A549 (cell line): Measurements from ENCODE around the gene ABCB8. TPM values are rescaled to one million over a fixed set of nuclear protein-coding genes. Genes with fewer than 3 reads are reported as not detected.
A peak's percentile ranks its signal among the peaks of the same experiment; 100 is the strongest.

Source experiments
- ATAC-seq, 2 experiments: fragments of 200-7000 bp in 1 of 2; fragments of >200 bp in 1 of 2; cut with Nextera tagmentation in 1 of 2; cut with Tn5 transposase in 1 of 2; 3 replicates each; pipeline versions ENCODE4 v1.8.0 to v1.9.1; 2018 to 2020; ENCODE audit warnings: mild to moderate bottlenecking in 1 of 2, moderate library complexity in 1 of 2
- CTCF ChIA-PET: fragments of 300-600 bp; sonication (Branson Sonifier 250); formaldehyde crosslinking; extraction: SDS; loops from one replicate; lab custom pipeline; 2021; ENCODE audit warnings: antibody characterized with exemption, inconsistent platforms; lab: Yijun Ruan, JAX
- POLR2A ChIA-PET: fragments of 350-600 bp; formaldehyde crosslinking; extraction: SDS; loops from one replicate; lab custom pipeline; 2021; ENCODE audit warnings: antibody characterized with exemption, inconsistent platforms; lab: Yijun Ruan, JAX
- DNase-seq, 2 experiments: peaks; one replicate each; pipeline versions ENCODE4 v3.0.0 to v3.0.0-alpha.2; 2011 to 2016; ENCODE audit warnings: low read depth in 1 of 2, low spot score in 1 of 2
- FAIRE-seq: peaks from 2 replicates; lab custom pipeline; 2011; peaks lifted over from hg19 to GRCh38; lab: Jason Lieb, UNC
- H3K27ac ChIP-seq, 2 experiments: fragments of >200 bp; sonication (Bioruptor Twin); formaldehyde crosslinking; 3 replicates each; pipeline ENCODE4 v1.5.1; 2016 to 2017
- H3K4me1 ChIP-seq: fragments of >200 bp; sonication (Bioruptor Twin); formaldehyde crosslinking; 3 replicates; pipeline ENCODE4 v1.6.1; 2016
- H3K4me2 ChIP-seq: fragments of >200 bp; sonication (Bioruptor Twin); formaldehyde crosslinking; 3 replicates; pipeline ENCODE4 v1.6.1; 2016
- H3K4me3 ChIP-seq: fragments of >200 bp; sonication (Bioruptor Twin); formaldehyde crosslinking; 3 replicates; pipeline ENCODE4 v1.5.1; 2016
- H3K9me3 ChIP-seq: fragments of >200 bp; sonication (Bioruptor Twin); formaldehyde crosslinking; 3 replicates; pipeline ENCODE4 v1.6.1; 2016
- ATOH8 ChIP-seq: fragments of 250-450 bp; sonication (Bioruptor Pico); IDR thresholded peaks from 2 replicates; pipeline ENCODE4 v1.5.0; 2020; ENCODE audit warnings: low read depth, mild to moderate bottlenecking, moderate library complexity
- BHLHE40 ChIP-seq: IDR thresholded peaks from 2 replicates; pipeline ENCODE4 v1.6.1; 2012; ENCODE audit warnings: low read depth, low read length, inconsistent platforms
- CBX2 ChIP-seq: fragments of 200-600 bp; sonication (generic); IDR thresholded peaks from 2 replicates; pipeline ENCODE4 v1.6.1; 2016; ENCODE audit warnings: low read depth, mild to moderate bottlenecking, borderline replicate concordance
- CHD4 ChIP-seq: fragments of 200-600 bp; sonication (generic); IDR thresholded peaks from 2 replicates; pipeline ENCODE4 v1.6.1; 2016; ENCODE audit warnings: antibody characterized with exemption, mild to moderate bottlenecking, borderline replicate concordance
- CTCF ChIP-seq: fragments of >200 bp; sonication (Bioruptor Twin); formaldehyde crosslinking; IDR thresholded peaks from 3 replicates; pipeline ENCODE4 v1.5.1; 2016
- FOSB ChIP-seq: fragments of 250-450 bp; sonication (Bioruptor Pico); IDR thresholded peaks from 2 replicates; pipeline ENCODE4 v1.5.0; 2020; ENCODE audit warnings: mild to moderate bottlenecking, moderate library complexity
- FOSL2 ChIP-seq, 2 experiments: fragments of 450-650 bp in 1 of 2; fragments of >200 bp in 1 of 2; sonication (Bioruptor Twin) in 1 of 2; formaldehyde crosslinking; IDR thresholded peaks; 2 replicates each; pipeline versions ENCODE4 v1.5.0 to v1.6.1; 2016 to 2020; ENCODE audit warnings: mild to moderate bottlenecking in 1 of 2, moderate library complexity in 1 of 2
- HMGXB4 ChIP-seq: fragments of 250-450 bp; sonication (Bioruptor Pico); IDR thresholded peaks from 2 replicates; pipeline ENCODE4 v1.5.0; 2021; ENCODE audit warnings: mild to moderate bottlenecking, moderate library complexity, borderline replicate concordance
- HOXB5 ChIP-seq: fragments of 250-450 bp; sonication (Bioruptor Pico); IDR thresholded peaks from 2 replicates; pipeline ENCODE4 v1.5.0; 2020; ENCODE audit warnings: mild to moderate bottlenecking, moderate library complexity
- JUNB ChIP-seq: fragments of >200 bp; sonication (Bioruptor Twin); formaldehyde crosslinking; IDR thresholded peaks from 2 replicates; pipeline ENCODE4 v1.6.1; 2016
- MAX ChIP-seq: IDR thresholded peaks from 2 replicates; pipeline ENCODE4 v1.6.1; 2012
- NFE2L2 ChIP-seq: fragments of 150-350 bp; conservative IDR thresholded peaks from 2 replicates; pipeline ENCODE4 v1.6.1; 2014; ENCODE audit warnings: low read length
- POLR2AphosphoS2 ChIP-seq: conservative IDR thresholded peaks from 2 replicates; pipeline ENCODE4 v1.6.1; 2012; ENCODE audit warnings: low read length, improper control_type of control experiment, inconsistent platforms
- RAD21 ChIP-seq, 2 experiments: fragments of >200 bp in 1 of 2; sonication (Bioruptor Twin) in 1 of 2; formaldehyde crosslinking in 1 of 2; IDR thresholded peaks in 1 of 2; conservative IDR thresholded peaks in 1 of 2; 2 replicates in 1 of 2; 3 replicates in 1 of 2; pipeline ENCODE4 v1.6.1; 2012 to 2018; ENCODE audit warnings: inconsistent platforms in 1 of 2
- RNF2 ChIP-seq: fragments of 200-600 bp; sonication (generic); IDR thresholded peaks from 2 replicates; pipeline ENCODE4 v1.6.1; 2016; ENCODE audit warnings: low read depth, mild to moderate bottlenecking, antibody characterized with exemption, moderate library complexity, borderline replicate concordance
- SMC3 ChIP-seq: fragments of >200 bp; sonication (Bioruptor Twin); formaldehyde crosslinking; IDR thresholded peaks from 3 replicates; pipeline ENCODE4 v1.6.1; 2018; ENCODE audit warnings: inconsistent platforms
- ZC3H11A ChIP-seq: fragments of 450-650 bp; IDR thresholded peaks from 2 replicates; pipeline ENCODE4 v1.6.1; 2014; ENCODE audit warnings: antibody characterized with exemption, mild to moderate bottlenecking
- ZFP36 ChIP-seq: fragments of 450-650 bp; IDR thresholded peaks from 2 replicates; pipeline ENCODE4 v1.6.1; 2014; ENCODE audit warnings: borderline replicate concordance; ENCODE audit not compliant: partially characterized antibody
- WGBS: methylation state at CpG from one replicate; pipeline ENCODE4 v1.1.6; 2017; ENCODE audit errors: missing lambda C conversion rate; 5-methylcytosine and 5-hydroxymethylcytosine counted together
- polyA plus RNA-seq, 4 experiments: library from polyadenylated mRNA; depleted of rRNA in 3 of 4; stranded (reverse); fragments of >200 nt; fragmentation: RNase III in 1 of 4; extraction: RNeasy Plus Mini Kit Qiagen cat#74134 plus additional on column Dnase treatment in 1 of 4; gene quantifications; 2 replicates in 3 of 4; 3 replicates in 1 of 4; pipeline ENCODE4 v1.2.3, GENCODE V29; 2011 to 2017

The ABCB8 gene
- polyA plus RNA-seq, 2 of the 4 experiments (the other 2 are of a cell fraction), result 19.6 to 41.1 TPM

- DNase-seq (peak; percentile 64 to 79), ATAC-seq (peak; percentile 70 to 87), FAIRE-seq (no peak)
- WGBS, result 3% methylated on average over 10 of the region's 16 CpGs
- Histone ChIP-seq H3K27ac (no peak overlapping the region), H3K4me3 (no peak overlapping the region), H3K4me2 (no peak overlapping the region), H3K9me3 (peaks cover 17% of the 10 kb centered on the region), H3K4me1 (no peaks in the 10 kb centered on the region)
- POLR2A ChIA-PET, result no interaction called here
- no peak for TF ChIP-seq RNF2
- peak; percentile 61 for TF ChIP-seq CTCF
- TF ChIP-seq HMGXB4 (CRISPR knock-in tag), result no peak
- no peak for TF ChIP-seq ZC3H11A
- TF ChIP-seq FOSB (CRISPR knock-in tag), result no peak
- no peak for TF ChIP-seq POLR2AphosphoS2
- TF ChIP-seq RAD21 (conservative IDR thresholded peaks at IDR 0.05 in 1 of 2, IDR thresholded peaks at IDR 0.05 in 1 of 2), result peak; percentile 44 to 62; a peak in 4 of 5 replicates
- TF ChIP-seq BHLHE40, result no peak
- TF ChIP-seq CHD4, result no peak
- no peak for TF ChIP-seq ZFP36
- no peak for TF ChIP-seq HOXB5 (CRISPR knock-in tag)
- no peak for TF ChIP-seq FOSL2 (IDR thresholded peaks at IDR 0.05)
- no peak for TF ChIP-seq FOSL2 (CRISPR knock-in tag; IDR thresholded peaks at IDR 0.05)
- TF ChIP-seq SMC3, result peak; percentile 61
- CTCF ChIA-PET, result interaction anchor here (0.6 to 5.9 kb wide), 27 partner anchors 8 to 637 kb away, joined by 3 to 95 read pairs (median 5); partner anchors contain the start of gene ATG9B
Measured at GRCh38 chr7:150986099-150986512, 42.1 kb upstream of the ABCB8 start.

GRCh38 chr7:150986556-150986955, 41.7 kb upstream of the ABCB8 start:
- TF ChIP-seq CBX2 (no peak), MAX (no peak), NFE2L2 (no peak), JUNB (no peak), ATOH8 (CRISPR knock-in tag) (no peak)
- Histone ChIP-seq H3K9me3 (peaks cover 22% of the 10 kb centered on the region), H3K4me3 (no peak overlapping the region), H3K27ac (no peak overlapping the region), H3K4me1 (no peaks in the 10 kb centered on the region), H3K4me2 (no peak overlapping the region)
- DNase-seq (no peak), ATAC-seq (no peak), FAIRE-seq (no peak)
- POLR2A ChIA-PET, result no interaction called here
- WGBS, result 76% methylated on average over 5 of the region's 5 CpGs
- CTCF ChIA-PET, result interaction anchor here (0.7 to 5.9 kb wide), 20 partner anchors 8 to 195 kb away, joined by 3 to 95 read pairs (median 5); no protein-coding TSS in a partner anchor
